Activated gamma-delta T cell treated with Interleukin-2 at 50 U/mL for 16 hours (primary cell): ENCODE measurements around the gene NEMP1.

Source experiments
- DNase-seq: peaks from one replicate; pipeline ENCODE4 v3.0.0-alpha.2; 2020

The NEMP1 gene

GRCh38 chr12:57106021-57106708 is 27.6 kb upstream of the NEMP1 start:
- DNase-seq, result no peak

GRCh38 chr12:57105011-57105753 is 26.6 kb upstream of the NEMP1 start:
- DNase-seq, result no peak

GRCh38 chr12:57104292-57104910 is 25.8 kb upstream of the NEMP1 start:
- no peak for DNase-seq

- DNase-seq, result no peak
These were observed 25.3 kb upstream of the NEMP1 start for GRCh38 chr12:57103856-57104255.

- DNase-seq, result no peak
These were observed 23.5 kb upstream of the NEMP1 start for GRCh38 chr12:57101892-57102695.

- no peak for DNase-seq
These were observed 21.2 kb upstream of the NEMP1 start for GRCh38 chr12:57099766-57100165.

GRCh38 chr12:57099047-57099714 is 20.6 kb upstream of the NEMP1 start:
- DNase-seq, result no peak

GRCh38 chr12:57098546-57098945 is 20.0 kb upstream of the NEMP1 start:
- no peak for DNase-seq

- no peak for DNase-seq
These were observed 18.9 kb upstream of the NEMP1 start for GRCh38 chr12:57097554-57097835.

GRCh38 chr12:57096748-57097553 is 18.4 kb upstream of the NEMP1 start:
- no peak for DNase-seq

- no peak for DNase-seq
These were observed 17.5 kb upstream of the NEMP1 start for GRCh38 chr12:57096099-57096572.

- no peak for DNase-seq
These were observed 16.8 kb upstream of the NEMP1 start for GRCh38 chr12:57095440-57095839.

- DNase-seq, result no peak
These were observed 15.9 kb upstream of the NEMP1 start for GRCh38 chr12:57094208-57095160.

GRCh38 chr12:57093415-57094207 is 15.0 kb upstream of the NEMP1 start:
- peak; percentile 58 for DNase-seq

- no peak for DNase-seq
These were observed 14.4 kb upstream of the NEMP1 start for GRCh38 chr12:57092876-57093414.

GRCh38 chr12:57092529-57092862 is 13.9 kb upstream of the NEMP1 start:
- no peak for DNase-seq

GRCh38 chr12:57091638-57092528 is 13.3 kb upstream of the NEMP1 start:
- DNase-seq, result no peak

- no peak for DNase-seq
These were observed 12.5 kb upstream of the NEMP1 start for GRCh38 chr12:57090924-57091637.
